ENCODE measurements around the gene PIEZO1. TPM values are rescaled to one million over a fixed set of nuclear protein-coding genes. Genes with fewer than 3 reads are reported as not detected.

The PIEZO1 gene
- total RNA-seq, 6 donors from 2014 or later = 107 to 535 (median 239) TPM

- Histone ChIP-seq H3K4me1 (no peaks in the 10 kb centered on the region), H3K4me3 (no peak overlapping the region), H3K9me3 (no peaks in the 10 kb centered on the region), H3K27ac (no peak overlapping the region), H3K36me3 (peaks cover 9 to 87% (median 78%) of the 10 kb centered on the region in 4 donors), H3K27me3 (no peaks in the 10 kb centered on the region)
- ATAC-seq (ENCODE audit: low FRiP score in 2 of 2) = no peak
- WGBS, 2 donors = 85 to 91% methylated on average over 31 to 34 of the region's 34 CpGs
- no peak for TF ChIP-seq POLR2AphosphoS5 (IDR thresholded peaks at IDR 0.05)
- no peak for TF ChIP-seq EP300 (IDR thresholded peaks at IDR 0.05)
- TF ChIP-seq, protein P1, sequence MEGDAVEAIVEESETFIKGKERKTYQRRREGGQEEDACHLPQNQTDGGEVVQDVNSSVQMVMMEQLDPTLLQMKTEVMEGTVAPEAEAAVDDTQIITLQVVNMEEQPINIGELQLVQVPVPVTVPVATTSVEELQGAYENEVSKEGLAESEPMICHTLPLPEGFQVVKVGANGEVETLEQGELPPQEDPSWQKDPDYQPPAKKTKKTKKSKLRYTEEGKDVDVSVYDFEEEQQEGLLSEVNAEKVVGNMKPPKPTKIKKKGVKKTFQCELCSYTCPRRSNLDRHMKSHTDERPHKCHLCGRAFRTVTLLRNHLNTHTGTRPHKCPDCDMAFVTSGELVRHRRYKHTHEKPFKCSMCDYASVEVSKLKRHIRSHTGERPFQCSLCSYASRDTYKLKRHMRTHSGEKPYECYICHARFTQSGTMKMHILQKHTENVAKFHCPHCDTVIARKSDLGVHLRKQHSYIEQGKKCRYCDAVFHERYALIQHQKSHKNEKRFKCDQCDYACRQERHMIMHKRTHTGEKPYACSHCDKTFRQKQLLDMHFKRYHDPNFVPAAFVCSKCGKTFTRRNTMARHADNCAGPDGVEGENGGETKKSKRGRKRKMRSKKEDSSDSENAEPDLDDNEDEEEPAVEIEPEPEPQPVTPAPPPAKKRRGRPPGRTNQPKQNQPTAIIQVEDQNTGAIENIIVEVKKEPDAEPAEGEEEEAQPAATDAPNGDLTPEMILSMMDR (IDR thresholded peaks at IDR 0.05) = no peak
- TF ChIP-seq POLR2A (IDR thresholded peaks at IDR 0.05) = no peak
- peak in 1 of 2 donors; percentile 65 for DNase-seq
Observed at GRCh38 chr16:88730632-88731607, 54.1 kb downstream of the PIEZO1 start.

DNA sequence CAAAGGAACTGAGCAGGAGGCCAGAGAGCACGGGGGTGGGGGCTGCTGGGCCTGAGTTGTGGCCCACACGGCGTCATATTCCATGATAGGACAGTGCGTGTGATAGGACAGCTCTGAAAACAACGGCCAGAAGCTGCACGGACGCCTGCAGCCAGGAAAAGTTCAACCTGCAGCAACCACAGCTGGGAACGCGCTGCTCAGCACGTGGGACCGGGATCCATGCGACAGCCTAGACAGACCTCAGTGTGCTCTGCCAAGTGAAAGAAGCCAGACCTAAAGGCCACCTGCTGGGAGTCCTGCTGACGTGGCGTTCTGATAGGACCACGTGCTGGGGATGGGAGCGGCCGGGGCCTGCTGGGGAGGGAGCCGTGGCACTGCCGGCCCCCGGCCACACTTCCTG lies 57.1 kb downstream of the PIEZO1 start:
- no peak for ATAC-seq (ENCODE audit: low FRiP score in 2 of 2)
- no peak overlapping the region for H3K27ac ChIP-seq
- H3K4me3 ChIP-seq = no peak overlapping the region
- DNase-seq = peak in 1 of 2 donors; percentile 61
- TF ChIP-seq POLR2A (IDR thresholded peaks at IDR 0.05) (no peak), EP300 (IDR thresholded peaks at IDR 0.05) (no peak), POLR2AphosphoS5 (IDR thresholded peaks at IDR 0.05) (no peak)
- TF ChIP-seq, protein P1 (IDR thresholded peaks at IDR 0.05) = no peak
- no peaks in the 10 kb centered on the region for H3K27me3 ChIP-seq
- H3K36me3 ChIP-seq = peaks cover 9 to 87% (median 79%) of the 10 kb centered on the region in 4 donors
- H3K4me1 ChIP-seq = no peaks in the 10 kb centered on the region
- 73 to 89% methylated on average over 11 to 16 of the region's 20 CpGs for WGBS, 2 donors
- H3K9me3 ChIP-seq = no peaks in the 10 kb centered on the region

GRCh38 chr16:88726981-88727380 lies 58.0 kb downstream of the PIEZO1 start:
- Histone ChIP-seq H3K36me3 (peaks cover 9 to 87% (median 79%) of the 10 kb centered on the region in 4 donors), H3K4me1 (no peaks in the 10 kb centered on the region), H3K27me3 (no peaks in the 10 kb centered on the region), H3K27ac (no peak overlapping the region), H3K9me3 (no peaks in the 10 kb centered on the region), H3K4me3 (no peak overlapping the region)
- DNase-seq = peak in 1 of 2 donors; percentile 82
- TF ChIP-seq EP300 (IDR thresholded peaks at IDR 0.05) (no peak), POLR2A (IDR thresholded peaks at IDR 0.05) (no peak), POLR2AphosphoS5 (IDR thresholded peaks at IDR 0.05) (no peak)
- TF ChIP-seq, protein P1 (IDR thresholded peaks at IDR 0.05) = no peak
- no peak for ATAC-seq (ENCODE audit: low FRiP score in 2 of 2)
- 96% methylated on average over 28 of the region's 28 CpGs; no CpG with 5 or more reads in 1 of the 2 donors for WGBS, 2 donors

DNA sequence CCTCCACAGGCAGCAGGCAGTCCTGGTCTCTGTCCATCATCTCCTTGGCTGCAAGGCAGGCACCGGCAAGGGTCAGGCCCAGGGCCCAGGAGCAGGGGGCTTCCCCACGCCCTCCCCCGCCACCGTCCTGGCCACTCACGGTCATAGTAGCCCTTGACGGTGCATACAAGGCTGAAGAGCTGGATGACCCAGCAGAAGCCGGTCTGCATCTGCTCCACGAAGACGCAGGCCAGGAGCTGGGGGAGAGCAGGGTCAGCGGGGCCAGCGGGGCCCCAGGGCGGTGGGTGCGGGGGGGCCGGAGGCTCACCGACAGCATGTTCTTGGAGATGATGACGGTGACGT lies 58.6 kb downstream of the PIEZO1 start:
- Histone ChIP-seq H3K36me3 (peaks cover 7 to 87% (median 79%) of the 10 kb centered on the region in 4 donors), H3K4me3 (no peak overlapping the region), H3K4me1 (no peaks in the 10 kb centered on the region), H3K9me3 (no peaks in the 10 kb centered on the region), H3K27ac (no peak overlapping the region), H3K27me3 (no peaks in the 10 kb centered on the region)
- ATAC-seq (ENCODE audit: low FRiP score in 2 of 2) (no peak), DNase-seq (peak in 1 of 2 donors; percentile 70)
- WGBS, 2 donors = 85 to 94% methylated on average over 13 to 17 of the region's 17 CpGs
- no peak for TF ChIP-seq POLR2AphosphoS5 (IDR thresholded peaks at IDR 0.05)
- no peak for TF ChIP-seq POLR2A (IDR thresholded peaks at IDR 0.05)
- TF ChIP-seq, protein P1 (IDR thresholded peaks at IDR 0.05) = no peak
- TF ChIP-seq EP300 (IDR thresholded peaks at IDR 0.05) = no peak
